Effector memory CD4-positive, alpha-beta T cell (primary cell): Measurements from ENCODE around the gene WDR91.

ENCODE experiments used
- DNase-seq, 3 donors: peaks; one replicate each; pipeline ENCODE4 v3.0.0-alpha.2; 2020
- H3K27ac ChIP-seq: 2 replicates; pipeline ENCODE4 v1.7.0; 2013; ENCODE audit warnings: mild to moderate bottlenecking, low read length, moderate library complexity; ENCODE audit not compliant: insufficient read depth, poor library complexity, severe bottlenecking
- H3K27me3 ChIP-seq: replicated peaks from 2 replicates; pipeline ENCODE4 v1.7.0; 2013; ENCODE audit warnings: mild to moderate bottlenecking, low read length; ENCODE audit not compliant: insufficient read depth, control insufficient read depth, poor library complexity, severe bottlenecking
- H3K36me3 ChIP-seq: 2 replicates; pipeline ENCODE4 v1.7.0; 2013; ENCODE audit warnings: mild to moderate bottlenecking, low read length, moderate library complexity; ENCODE audit not compliant: control insufficient read depth, insufficient read depth
- H3K4me1 ChIP-seq: 2 replicates; pipeline ENCODE4 v1.7.0; 2013; ENCODE audit warnings: low read length, mild to moderate bottlenecking; ENCODE audit not compliant: control insufficient read depth, insufficient read depth, poor library complexity, severe bottlenecking
- H3K4me3 ChIP-seq: 2 replicates; pipeline ENCODE4 v1.7.0; 2013; ENCODE audit warnings: low read length, low read depth, mild to moderate bottlenecking; ENCODE audit not compliant: insufficient read depth, poor library complexity, severe bottlenecking
- H3K9me3 ChIP-seq: 2 replicates; pipeline ENCODE4 v1.7.0; 2013; ENCODE audit warnings: mild to moderate bottlenecking, low read length, moderate library complexity; ENCODE audit not compliant: control insufficient read depth

Gene WDR91

GRCh38 chr7:135189221-135189662 is 22.1 kb downstream of the WDR91 start:
- Histone ChIP-seq H3K27ac (no peak overlapping the region), H3K4me3 (no peak overlapping the region), H3K9me3 (no peaks in the 10 kb centered on the region), H3K4me1 (no peaks in the 10 kb centered on the region), H3K36me3 (peaks cover 48% of the 10 kb centered on the region), H3K27me3 (no peaks in the 10 kb centered on the region)
- no peak for DNase-seq

GRCh38 chr7:135188298-135188984 is 22.9 kb downstream of the WDR91 start:
- DNase-seq, result no peak
- H3K36me3 ChIP-seq, result peaks cover 43% of the 10 kb centered on the region
- H3K4me1 ChIP-seq, result no peaks in the 10 kb centered on the region
- no peaks in the 10 kb centered on the region for H3K27me3 ChIP-seq
- H3K9me3 ChIP-seq, result no peaks in the 10 kb centered on the region
- H3K4me3 ChIP-seq, result no peak overlapping the region
- no peak overlapping the region for H3K27ac ChIP-seq

GRCh38 chr7:135186841-135187253 is 24.5 kb downstream of the WDR91 start:
- Histone ChIP-seq H3K9me3 (peaks cover 14% of the 10 kb centered on the region), H3K36me3 (peaks cover 42% of the 10 kb centered on the region), H3K27me3 (no peaks in the 10 kb centered on the region), H3K4me3 (no peak overlapping the region), H3K27ac (no peak overlapping the region), H3K4me1 (no peaks in the 10 kb centered on the region)
- no peak for DNase-seq

GRCh38 chr7:135186261-135186540 is 25.1 kb downstream of the WDR91 start:
- Histone ChIP-seq H3K36me3 (peaks cover 42% of the 10 kb centered on the region), H3K9me3 (peaks cover 20% of the 10 kb centered on the region), H3K4me3 (no peak overlapping the region), H3K4me1 (no peaks in the 10 kb centered on the region), H3K27ac (no peak overlapping the region), H3K27me3 (no peaks in the 10 kb centered on the region)
- no peak for DNase-seq

GRCh38 chr7:135185471-135186260 is 25.7 kb downstream of the WDR91 start:
- H3K27me3 ChIP-seq, result no peaks in the 10 kb centered on the region
- peaks cover 42% of the 10 kb centered on the region for H3K36me3 ChIP-seq
- H3K4me1 ChIP-seq, result no peaks in the 10 kb centered on the region
- no peak overlapping the region for H3K27ac ChIP-seq
- peaks cover 25% of the 10 kb centered on the region for H3K9me3 ChIP-seq
- no peak for DNase-seq
- H3K4me3 ChIP-seq, result no peak overlapping the region

- peaks cover 45% of the 10 kb centered on the region for H3K36me3 ChIP-seq
- H3K9me3 ChIP-seq, result peaks cover 30% of the 10 kb centered on the region
- H3K4me3 ChIP-seq, result no peak overlapping the region
- no peak overlapping the region for H3K27ac ChIP-seq
- no peak for DNase-seq
- H3K27me3 ChIP-seq, result no peaks in the 10 kb centered on the region
- H3K4me1 ChIP-seq, result no peaks in the 10 kb centered on the region
Measured at GRCh38 chr7:135184254-135184841, 27.0 kb downstream of the WDR91 start.

GRCh38 chr7:135183478-135183877 is 27.8 kb downstream of the WDR91 start:
- Histone ChIP-seq H3K27me3 (no peaks in the 10 kb centered on the region), H3K4me3 (no peak overlapping the region), H3K9me3 (peaks cover 30% of the 10 kb centered on the region), H3K4me1 (no peaks in the 10 kb centered on the region), H3K36me3 (peaks cover 38% of the 10 kb centered on the region), H3K27ac (no peak overlapping the region)
- DNase-seq, result no peak

- peaks cover 30% of the 10 kb centered on the region for H3K9me3 ChIP-seq
- no peak for DNase-seq
- no peak overlapping the region for H3K27ac ChIP-seq
- H3K27me3 ChIP-seq, result no peaks in the 10 kb centered on the region
- H3K4me3 ChIP-seq, result no peak overlapping the region
- no peaks in the 10 kb centered on the region for H3K4me1 ChIP-seq
- H3K36me3 ChIP-seq, result peaks cover 26% of the 10 kb centered on the region
Measured at GRCh38 chr7:135181929-135182678, 29.2 kb downstream of the WDR91 start.

GRCh38 chr7:135181261-135181928 is 29.9 kb downstream of the WDR91 start:
- H3K4me1 ChIP-seq, result no peaks in the 10 kb centered on the region
- H3K27me3 ChIP-seq, result no peaks in the 10 kb centered on the region
- DNase-seq, result no peak
- no peak overlapping the region for H3K27ac ChIP-seq
- H3K9me3 ChIP-seq, result peaks cover 30% of the 10 kb centered on the region
- peaks cover 20% of the 10 kb centered on the region for H3K36me3 ChIP-seq
- no peak overlapping the region for H3K4me3 ChIP-seq
